ENCODE measurements around the gene USP48.
A peak's percentile ranks its signal among the peaks of the same experiment; 100 is the strongest.
"Not testable (repeated sequence)": the region's sequence is repeated elsewhere in the genome, so short reads cannot be mapped to it uniquely, and the experiment has no call there.

The USP48 gene, protein sequence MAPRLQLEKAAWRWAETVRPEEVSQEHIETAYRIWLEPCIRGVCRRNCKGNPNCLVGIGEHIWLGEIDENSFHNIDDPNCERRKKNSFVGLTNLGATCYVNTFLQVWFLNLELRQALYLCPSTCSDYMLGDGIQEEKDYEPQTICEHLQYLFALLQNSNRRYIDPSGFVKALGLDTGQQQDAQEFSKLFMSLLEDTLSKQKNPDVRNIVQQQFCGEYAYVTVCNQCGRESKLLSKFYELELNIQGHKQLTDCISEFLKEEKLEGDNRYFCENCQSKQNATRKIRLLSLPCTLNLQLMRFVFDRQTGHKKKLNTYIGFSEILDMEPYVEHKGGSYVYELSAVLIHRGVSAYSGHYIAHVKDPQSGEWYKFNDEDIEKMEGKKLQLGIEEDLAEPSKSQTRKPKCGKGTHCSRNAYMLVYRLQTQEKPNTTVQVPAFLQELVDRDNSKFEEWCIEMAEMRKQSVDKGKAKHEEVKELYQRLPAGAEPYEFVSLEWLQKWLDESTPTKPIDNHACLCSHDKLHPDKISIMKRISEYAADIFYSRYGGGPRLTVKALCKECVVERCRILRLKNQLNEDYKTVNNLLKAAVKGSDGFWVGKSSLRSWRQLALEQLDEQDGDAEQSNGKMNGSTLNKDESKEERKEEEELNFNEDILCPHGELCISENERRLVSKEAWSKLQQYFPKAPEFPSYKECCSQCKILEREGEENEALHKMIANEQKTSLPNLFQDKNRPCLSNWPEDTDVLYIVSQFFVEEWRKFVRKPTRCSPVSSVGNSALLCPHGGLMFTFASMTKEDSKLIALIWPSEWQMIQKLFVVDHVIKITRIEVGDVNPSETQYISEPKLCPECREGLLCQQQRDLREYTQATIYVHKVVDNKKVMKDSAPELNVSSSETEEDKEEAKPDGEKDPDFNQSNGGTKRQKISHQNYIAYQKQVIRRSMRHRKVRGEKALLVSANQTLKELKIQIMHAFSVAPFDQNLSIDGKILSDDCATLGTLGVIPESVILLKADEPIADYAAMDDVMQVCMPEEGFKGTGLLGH

DNA sequence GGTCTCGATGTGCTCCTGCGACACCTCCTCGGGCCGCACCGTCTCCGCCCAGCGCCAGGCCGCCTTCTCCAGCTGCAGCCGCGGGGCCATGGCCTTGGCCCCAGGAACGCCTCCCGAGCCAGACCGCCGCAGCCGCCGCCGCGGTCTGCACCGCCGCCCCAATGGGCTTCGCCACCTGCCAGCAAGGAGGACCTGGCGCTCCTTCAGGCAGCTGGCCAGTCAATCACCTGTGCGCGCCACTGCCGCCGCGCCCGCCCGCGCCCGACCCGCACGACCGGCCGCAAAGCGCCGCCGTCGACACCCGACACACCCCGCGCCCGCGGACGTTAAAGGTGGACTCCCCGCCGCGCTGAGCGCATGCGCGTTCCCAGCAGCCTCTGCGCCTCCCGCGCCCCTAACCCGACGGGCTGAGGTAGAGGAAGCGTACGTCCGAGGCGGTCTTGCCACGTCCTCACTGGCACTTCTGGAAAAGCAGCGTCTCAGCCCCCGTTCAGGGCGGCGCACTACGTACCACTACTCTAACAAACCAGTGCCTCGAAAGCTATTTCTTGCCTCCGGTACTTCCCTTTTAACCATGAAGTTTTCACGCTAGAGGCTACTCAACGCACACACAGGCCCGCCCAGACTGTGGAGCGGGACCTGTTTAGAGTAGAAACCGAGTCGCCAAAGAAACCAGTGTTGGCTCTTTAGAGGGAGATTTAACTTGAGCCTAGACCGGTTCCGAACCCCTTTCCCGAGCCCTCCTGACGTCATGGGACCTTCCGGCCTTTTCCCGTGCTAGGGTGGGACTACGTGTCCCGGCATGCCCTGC lies at the start of gene USP48:
Gene USP48, minus strand, starts transcription at position 282 of the 811 bp plus-strand sequence. Its CDS starts 192 bp downstream, at position 90.
- peak; percentile 88 for FAIRE-seq
- DNase-seq (ENCODE audit: low spot score) = peak; percentile 98

DNA sequence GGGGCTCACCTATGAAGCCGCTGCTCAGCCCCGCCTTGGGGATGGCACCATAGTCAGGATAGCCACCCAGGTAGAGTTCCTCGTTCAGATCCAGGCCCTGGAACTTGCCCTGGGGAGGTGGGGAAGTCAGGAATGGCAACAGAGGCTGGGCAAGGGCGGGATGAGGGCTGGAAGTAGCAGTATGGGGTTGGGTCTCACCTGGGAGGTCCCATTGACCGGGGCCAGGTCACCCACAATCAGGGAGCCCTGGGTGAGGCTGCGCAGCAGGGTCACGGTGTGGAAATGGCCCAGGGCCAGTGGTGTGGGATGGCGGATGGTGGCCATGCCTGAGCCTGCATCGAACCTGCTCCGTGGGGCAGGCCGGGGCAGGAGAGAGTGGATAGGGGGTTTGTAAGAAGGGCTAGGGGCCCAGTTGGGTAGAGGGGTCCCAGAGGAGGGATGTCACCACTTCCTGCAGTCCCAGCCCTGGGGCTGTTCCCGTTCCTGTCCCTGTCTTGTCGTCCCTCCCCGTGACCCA lies 48.6 kb upstream of the USP48 start:
- DNase-seq (ENCODE audit: low spot score) (no peak), FAIRE-seq (no peak)

DNA sequence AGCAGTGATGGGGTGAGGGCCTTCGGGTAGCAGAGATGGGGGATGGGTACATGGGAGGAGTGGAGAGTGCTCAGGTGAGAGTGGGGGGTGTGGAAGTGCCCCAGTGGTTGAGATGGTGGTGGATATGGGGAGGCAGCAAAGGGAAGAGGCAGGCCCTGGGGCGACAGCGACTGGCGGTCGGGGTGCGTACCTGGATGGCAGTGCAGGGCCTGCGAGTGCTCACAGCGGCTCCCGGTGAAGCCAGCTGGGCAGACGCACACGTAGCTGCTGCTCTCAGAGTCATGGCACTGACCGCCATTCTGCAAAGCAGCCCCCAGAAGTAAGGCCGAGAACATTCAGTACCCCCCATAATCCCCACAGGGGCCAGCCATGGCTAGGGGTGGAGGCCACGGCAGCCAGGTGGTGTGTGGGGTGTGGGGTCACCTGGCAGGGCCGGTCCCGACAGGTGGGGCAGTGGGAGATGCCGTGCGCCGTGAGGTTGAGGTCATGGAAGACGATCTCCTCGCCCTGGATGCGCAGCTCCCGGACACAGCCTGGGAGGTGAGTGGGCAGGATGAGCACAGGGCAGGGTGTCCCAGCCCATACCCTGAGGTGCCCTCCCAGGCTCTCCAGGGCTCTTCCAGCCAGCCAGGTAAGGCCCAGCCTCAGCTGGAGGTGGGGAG lies 48.0 kb upstream of the USP48 start:
- DNase-seq (ENCODE audit: low spot score) (no peak), FAIRE-seq (no peak)

DNA sequence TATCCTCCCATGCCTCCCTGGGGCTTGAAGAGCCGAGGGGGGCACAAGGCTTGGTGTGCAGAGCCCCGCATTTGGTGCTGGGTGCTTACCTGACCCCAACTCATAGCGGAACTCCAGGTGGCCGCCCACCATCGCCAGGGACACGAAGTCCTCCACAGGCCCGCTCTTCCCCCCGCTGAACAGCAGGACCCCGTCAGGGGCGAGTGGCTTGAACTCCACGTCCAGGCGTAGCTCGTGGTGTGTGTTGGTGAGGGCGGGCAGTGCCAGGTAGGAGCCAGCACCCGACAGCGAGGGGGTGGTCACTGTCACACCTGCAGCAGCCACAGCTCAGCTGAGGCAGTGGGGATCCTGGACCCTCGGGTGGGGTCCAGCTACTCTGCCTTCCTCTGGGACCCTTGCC lies 46.3 kb upstream of the USP48 start:
- DNase-seq (ENCODE audit: low spot score) (no peak), FAIRE-seq (peak; percentile 13)

DNA sequence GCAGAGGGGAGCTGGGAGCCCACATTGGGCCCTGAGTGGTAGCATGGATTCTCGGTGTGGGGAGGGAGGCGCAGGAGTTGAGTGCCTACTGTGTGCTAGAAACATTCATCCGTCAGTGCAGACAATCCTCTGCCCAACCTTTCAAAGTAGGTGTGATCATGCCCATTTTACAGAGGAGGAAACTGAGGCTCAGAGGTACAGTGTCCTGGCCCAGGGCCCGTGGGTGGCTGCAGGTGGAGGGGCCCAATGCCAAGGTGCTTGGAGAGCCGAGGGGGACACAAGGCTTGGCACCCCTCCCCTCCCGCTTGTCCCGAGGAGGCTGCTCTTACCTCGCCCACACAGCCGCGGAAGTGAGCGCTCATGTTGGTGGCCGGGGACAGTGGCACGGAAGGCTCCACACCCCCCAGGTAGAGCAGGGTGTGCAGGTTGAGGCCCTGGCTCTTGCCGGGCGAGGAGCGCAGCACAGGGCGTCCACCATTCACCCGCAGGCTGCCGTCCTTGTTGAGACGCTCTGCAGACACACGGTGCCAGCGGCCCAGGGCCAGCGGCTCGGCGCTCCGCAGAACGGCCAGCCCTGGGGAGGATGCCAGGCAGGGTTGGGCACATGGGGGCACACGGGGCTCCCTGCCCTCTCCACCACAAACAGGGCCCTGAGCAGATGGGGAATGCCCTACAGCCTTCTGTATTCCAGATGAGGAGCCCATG lies 45.7 kb upstream of the USP48 start:
- FAIRE-seq (no peak), DNase-seq (ENCODE audit: low spot score) (no peak)

DNA sequence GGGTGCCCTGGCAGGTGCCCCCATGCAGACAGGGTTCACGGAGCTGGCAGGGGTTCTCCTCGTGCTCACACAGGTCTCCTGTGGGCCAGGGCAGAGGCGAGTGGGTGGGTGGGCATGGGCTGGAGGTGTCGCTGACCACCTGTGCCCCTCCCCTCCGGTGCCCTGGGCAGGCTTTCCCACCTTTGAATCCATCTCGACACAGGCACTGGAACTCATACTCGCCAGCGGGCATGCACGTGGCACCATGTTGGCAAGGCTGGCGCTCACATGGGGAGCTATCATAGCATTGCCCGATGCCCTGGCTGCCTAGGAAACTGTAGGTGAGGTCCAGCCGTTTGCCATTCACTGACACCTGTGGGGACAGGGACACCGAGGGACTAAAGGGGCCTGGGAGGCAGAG lies 45.1 kb upstream of the USP48 start:
- no peak for FAIRE-seq

DNA sequence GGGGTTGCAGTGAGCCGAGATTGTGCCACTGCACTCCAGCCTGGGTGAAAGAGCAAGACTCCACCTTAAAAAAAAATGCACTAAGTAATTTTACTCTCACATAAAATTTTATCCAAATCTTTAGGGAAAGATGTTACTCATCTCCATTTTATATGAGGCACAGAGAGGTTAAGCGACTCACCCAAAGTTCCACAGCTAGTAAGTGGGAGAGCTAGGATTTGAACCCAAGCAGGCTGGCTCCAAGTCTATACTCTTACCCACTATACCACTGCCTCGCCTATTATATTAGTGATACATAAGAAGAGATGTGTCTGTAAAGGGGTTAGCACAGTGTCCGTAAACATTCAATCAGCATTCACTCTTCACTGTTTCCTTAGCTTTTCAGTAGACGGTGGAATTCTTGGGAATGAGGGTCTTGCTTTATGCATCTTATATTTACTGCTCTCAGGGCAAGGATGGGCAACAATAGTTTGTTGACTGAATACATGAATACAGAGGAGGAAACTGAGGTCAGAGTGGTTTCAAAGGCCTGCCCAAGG lies 44.3 kb upstream of the USP48 start:
- FAIRE-seq = no peak
- DNase-seq (ENCODE audit: low spot score) = no peak

More for the DNA sequence above, 45.1 kb upstream of the USP48 start:
- DNase-seq (ENCODE audit: low spot score) = no peak

DNA sequence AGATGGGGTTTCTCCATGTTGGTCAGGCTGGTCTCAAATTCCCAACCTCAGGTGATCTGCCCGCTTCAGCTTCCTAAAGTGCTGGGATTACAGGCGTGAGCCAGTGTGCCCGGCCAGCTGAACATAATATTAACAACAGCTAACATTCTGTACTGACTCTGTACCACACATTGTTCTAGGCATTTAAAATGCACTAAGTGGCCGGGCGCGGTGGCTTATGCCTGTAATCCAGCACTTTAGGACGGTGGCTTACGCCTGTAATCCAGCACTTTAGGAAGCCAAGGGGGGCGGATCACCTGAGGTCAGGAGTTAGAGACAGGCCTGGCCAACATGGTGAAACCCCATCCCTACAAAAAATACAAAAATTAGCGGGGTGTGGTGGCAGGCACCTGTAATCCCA lies 43.7 kb upstream of the USP48 start:
- not testable (repeated sequence) for DNase-seq (ENCODE audit: low spot score); FAIRE-seq

DNA sequence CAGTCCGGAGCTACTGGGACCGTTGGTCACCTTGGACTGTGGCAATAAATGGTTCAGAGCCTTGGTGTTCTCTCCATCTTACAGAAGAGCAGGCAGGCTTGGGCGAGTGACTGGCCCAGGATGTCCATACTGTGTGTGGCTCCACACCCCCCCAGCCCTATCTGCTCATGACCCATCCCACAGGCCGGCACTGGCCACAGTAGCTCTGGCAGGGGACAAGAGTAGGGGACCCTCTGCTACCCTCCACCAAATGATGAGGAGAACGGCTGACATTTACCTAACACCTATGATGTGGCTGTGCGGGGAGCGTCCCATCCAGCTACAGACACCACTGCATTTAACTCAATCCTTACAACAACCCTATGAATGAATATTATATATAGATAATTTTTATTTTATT lies 42.4 kb upstream of the USP48 start:
- DNase-seq (ENCODE audit: low spot score) (no peak), FAIRE-seq (no peak)

DNA sequence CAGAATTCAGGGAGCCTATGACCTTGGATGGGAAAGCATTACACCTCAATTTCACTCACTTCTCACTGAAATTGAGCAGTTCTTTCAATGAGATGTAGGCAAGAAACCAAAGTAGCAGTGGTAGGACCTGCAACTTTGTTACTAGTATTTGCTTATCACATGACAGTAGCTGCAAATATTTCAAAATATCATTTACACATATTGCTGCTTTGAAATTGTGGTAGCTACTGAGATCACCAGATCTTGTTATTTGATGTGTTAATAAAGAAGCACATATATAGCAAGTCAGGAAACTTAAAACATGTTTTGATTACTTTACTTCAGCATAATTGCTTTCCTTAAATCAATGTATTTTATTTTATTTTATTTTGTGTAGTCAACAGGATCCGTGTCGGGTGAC lies 42.0 kb upstream of the USP48 start:
- FAIRE-seq (no peak), DNase-seq (ENCODE audit: low spot score) (no peak)

DNA sequence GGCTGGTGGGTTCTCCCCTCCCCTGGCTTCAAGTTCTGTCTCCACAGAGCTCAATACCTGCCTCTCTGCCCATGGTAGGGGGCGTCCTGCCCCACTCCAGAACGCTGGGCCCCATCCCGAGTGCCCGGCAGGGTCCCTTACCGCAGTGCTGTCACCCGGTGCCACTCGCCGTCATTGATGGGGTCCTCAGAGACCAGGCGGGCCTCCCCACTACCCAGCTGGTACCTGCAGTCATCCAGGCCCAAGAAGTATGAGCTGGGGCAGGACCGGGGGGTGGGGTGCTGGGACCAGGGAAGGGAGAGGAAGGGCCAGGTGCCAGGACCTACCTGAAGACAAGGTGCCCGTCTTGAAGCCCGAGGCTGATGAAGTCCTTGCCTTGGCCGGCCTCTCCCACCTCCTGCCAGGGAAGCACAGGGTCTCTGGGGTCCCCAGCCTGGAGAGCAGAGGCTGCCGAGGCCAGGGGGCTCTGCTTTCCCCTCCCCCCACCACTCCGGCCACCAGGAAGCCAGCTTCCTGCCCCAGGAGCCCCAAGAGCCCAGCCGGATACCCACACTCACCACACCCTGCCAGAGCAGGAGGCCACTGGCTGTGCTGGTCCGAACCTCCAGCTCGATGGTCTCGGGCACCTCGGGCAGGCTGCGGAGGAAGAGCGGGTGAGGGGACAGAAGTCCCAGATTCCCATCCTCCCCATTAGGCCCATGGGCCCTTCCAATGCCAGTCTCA lies 41.2 kb upstream of the USP48 start:
- DNase-seq (ENCODE audit: low spot score) = no peak
- no peak for FAIRE-seq

DNA sequence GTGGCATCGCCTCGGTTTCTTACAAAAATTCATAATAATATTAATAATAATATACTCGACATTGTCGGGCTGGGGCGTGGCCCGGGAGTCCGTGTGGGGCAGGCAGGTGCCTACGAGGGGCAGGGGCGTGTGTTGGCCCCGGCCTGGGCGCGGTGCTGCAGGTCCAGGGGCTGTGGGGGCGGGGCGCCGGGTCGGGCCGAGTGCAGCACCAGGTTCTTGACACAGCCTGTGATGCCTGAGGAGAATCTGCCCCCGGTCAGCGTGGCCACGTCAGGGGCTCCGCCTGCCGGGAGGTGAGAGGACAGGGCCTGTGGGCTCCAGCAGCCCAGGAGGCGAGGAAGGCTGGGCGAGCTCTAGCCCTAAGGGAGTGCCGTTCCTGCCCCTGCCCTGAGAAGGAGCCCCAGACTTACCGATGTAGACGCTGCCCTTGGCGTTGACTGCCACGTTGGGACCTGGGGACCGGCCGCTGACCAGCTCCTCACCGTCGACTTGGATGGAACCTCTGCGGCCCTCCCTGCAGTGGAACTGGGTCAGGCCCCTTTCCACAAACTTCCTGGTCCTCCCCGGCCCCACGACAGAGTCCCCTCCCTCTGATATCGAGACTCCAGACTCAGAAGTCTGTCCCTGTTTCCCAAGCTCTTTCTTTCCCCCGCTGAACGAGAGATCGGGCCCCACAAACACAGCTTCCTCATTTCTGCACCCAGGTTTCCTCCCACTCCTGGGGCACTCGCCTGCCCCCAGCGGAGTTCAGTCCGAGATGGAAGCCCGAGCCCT lies 40.4 kb upstream of the USP48 start:
- FAIRE-seq (no peak), DNase-seq (ENCODE audit: low spot score) (no peak)

DNA sequence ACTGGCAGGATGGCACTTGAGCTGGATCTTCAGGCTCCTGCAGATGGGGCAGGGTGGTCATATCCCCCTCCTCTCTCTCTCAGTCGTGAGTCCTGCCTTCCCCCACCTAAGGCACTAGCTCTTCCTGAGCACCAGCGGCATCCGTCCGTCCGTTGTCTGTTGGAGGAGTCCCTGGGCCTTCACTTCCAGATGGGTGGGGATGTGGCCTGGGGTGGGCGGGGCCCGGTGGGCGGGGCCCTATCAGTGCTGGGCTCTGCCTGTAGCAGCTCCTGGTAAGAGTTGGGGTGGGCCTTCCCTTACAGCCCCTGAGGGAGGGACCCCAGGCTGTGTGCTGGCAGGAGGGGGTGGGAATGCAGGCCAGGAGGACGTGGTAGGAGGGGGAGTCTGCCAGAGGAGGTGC lies 39.4 kb upstream of the USP48 start:
- DNase-seq (ENCODE audit: low spot score) (no peak), FAIRE-seq (no peak)

DNA sequence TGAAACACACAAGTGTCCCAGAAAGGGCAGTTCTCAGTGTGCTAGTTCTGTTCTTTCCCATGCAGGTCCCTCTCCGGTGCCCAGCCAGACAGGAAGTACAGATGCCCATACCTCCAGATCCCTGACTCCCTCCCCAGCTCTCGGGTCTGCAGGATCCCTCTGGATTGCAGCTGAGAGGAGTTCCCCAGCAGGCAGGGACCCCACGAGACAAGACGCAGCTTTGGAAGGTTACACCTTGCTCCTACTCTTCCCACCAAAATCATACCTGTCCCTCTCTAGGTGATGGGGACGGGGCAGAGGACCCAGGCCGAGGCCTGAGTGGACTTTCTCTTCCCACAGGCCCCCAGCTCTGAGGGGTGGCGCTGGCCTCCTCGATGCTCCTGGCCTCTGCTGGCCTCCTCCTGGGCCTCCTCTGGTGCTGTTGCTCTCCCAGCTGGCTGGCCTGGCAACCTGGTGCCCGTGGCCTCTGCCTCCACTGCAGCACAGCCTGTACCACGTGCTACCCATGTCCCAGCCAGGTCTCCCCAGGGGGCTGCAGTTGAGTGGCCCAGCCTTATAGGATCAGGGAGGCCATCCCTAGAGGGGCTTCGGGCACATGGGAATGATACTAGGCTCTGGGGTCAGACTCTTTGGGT lies 38.6 kb upstream of the USP48 start:
- FAIRE-seq (no peak), DNase-seq (ENCODE audit: low spot score) (no peak)

DNA sequence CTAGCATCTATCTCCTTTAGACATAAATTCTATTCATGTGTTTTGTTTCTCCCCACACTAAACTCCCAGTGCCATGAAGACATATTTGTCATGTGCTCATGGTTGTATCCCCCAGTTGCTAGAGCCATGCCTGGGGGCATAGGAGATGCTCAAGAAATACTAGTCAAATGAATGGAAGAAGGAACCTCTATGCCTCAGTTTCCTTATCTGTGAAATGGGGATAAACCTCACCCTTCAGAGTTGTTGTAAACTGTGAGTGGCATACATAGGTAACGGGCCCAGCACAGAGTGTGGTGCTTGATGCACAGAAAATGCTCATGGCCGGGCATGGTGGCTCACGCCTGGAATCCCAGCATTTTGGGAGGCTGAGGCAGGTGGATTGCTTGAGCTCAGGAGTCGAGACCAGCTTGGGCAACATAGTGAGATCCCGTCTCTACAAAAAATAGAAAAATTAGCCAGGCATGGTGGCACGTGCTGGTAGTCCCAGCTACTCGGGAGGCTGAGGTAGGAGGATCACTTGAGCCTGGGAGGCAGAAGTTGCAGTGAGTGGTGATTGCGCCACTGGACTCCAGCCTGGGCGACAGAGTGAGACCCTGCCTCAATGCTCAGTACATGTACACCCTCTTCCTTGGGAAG lies 37.8 kb upstream of the USP48 start:
- no peak for FAIRE-seq

DNA sequence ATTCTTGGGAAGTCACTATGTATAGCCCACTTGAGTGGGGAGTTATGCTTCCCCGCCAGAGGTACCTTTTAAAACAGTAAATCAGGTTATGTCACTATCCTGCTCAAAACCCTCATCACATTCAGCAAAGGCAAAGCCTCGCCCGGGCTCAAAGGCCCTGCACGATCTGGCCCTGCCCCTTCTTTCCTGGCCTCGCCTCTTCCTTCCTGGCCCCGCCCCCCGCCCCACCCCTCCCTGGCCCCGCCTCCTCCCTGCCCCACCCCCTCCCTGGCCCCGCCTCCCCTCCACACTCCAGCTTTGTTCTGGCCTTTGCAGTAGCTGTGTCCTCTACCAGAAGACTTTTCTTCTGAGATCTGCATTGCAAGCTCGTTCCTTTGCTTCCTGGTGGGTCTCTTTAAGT lies 35.7 kb upstream of the USP48 start:
- FAIRE-seq = no peak

More for the DNA sequence above, 37.8 kb upstream of the USP48 start:
- DNase-seq (ENCODE audit: low spot score) = no peak

More for the DNA sequence above, 35.7 kb upstream of the USP48 start:
- peak; percentile 70 for DNase-seq (ENCODE audit: low spot score)
